NCI-H146 (cell line): Measurements from ENCODE around the gene SAMD7.
A peak's percentile ranks its signal among the peaks of the same experiment; 100 is the strongest.

Experiments
- DNase-seq: peaks from one replicate; lab custom pipeline; 2025; lab: John Stamatoyannopoulos, UW

The SAMD7 gene

DNA sequence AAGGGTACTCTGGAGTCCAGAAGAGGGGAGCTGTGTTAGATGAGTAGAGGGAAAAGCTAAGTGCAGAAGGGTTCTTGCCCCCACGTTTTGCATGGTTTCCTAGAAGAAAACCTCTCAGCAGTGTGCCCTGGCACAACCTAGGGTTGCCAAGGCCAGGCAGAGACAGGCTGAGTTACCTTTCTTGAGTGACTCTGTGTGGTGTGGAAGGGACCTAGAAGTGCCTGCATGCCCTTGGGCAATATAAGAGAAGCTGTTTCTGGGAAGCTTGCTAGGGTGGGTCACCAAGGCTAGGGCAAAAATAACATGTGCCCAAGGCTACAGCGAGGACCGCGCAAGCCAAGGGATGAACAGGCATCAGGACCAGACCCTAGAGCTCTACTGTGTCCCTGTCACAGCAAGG lies 3.4 kb upstream of the SAMD7 start:
- DNase-seq: no peak

DNA sequence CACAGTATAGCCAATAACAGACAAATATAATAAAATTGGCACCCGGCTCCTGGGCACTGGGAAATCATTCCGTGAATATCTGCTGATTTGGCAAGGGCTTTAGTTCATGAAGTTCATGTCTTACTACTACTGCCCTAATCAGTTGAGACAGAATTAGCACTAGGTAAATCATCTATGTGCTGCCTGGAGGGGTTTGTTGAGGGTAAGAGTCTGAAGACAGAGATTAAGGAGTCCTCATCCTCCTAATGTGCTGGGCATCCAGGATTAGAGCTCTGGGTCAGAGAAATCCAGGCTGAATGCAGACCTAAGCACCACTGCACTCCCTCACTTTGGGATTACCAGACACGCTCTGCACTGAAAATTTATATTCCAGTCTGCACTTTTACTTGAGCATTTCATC lies 2.0 kb downstream of the SAMD7 start:
- no peak for DNase-seq

GRCh38 chr3:169914321-169914720 lies 2.9 kb downstream of the SAMD7 start:
- DNase-seq: no peak

- DNase-seq: peak; percentile 52
Measured at GRCh38 chr3:169923189-169923588, 11.8 kb downstream of the SAMD7 start.

DNA sequence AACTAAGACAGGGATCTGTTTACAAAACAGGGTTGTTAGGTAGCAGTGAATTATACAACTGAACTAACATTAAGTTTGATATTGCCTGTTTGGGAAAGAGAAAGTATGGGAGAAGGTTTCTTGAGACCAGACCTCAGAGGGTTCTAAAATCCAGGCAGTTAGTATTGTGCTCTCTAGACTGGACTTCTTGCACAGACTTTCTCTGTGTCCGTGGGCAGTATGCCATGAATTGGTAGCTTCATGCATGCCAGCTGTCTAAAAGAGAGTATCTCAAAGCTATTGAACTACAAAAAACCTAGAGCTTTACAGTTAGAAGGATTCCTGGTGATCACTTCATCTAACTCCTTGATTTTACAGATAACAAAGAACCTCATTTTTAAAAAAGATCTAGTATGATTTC lies 12.5 kb downstream of the SAMD7 start:
- DNase-seq: no peak

DNA sequence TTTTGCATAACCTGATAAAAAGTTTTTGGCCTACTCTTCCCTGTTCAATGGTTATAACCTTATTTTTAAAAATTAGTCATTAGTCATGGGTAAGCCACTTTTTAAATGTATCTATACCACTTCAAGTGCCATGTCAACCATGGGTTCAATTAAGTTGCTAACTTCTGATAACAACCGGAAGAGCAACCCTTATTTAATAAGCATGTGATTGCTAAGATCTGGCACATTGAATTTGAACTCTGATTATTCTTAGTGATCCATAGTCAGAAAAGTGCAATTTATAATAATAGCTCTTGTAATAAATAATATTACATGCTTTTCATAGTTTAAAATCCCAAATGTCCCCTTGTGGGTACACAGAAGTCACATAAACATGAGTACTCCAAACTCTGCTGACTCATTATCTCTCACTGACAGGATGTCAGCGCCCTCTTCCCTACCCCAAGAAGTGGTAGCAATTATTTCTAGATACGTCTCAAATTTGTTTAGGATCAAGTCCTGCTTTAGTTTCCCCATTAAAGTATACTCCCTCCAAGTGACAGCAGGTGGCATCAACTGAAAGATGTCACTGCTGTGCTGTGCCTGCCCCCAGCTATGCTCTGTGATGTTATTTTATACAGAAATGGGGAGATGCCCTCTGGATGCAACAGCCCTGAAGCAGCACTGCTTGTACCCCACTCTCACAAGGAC lies 18.6 kb downstream of the SAMD7 start:
- DNase-seq: peak; percentile 16

DNA sequence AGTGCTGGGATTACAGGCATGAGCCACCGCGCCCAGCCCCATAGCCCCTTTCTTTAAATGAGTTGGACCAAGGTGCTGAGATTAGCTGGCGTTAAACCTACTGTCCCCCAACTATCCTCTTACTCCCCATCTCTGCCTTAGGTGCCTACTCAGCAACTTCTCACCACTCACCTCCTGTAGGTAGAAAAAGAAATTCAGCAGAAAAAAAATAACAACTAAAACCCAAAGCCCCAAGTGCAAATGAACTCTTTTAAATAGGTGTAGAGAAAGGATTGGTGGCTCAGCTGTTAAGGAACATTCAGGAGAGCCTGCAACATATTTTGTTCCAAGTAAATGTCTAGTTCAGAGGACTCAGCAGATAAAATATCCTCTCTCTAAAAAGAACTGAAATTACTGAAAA lies 19.5 kb downstream of the SAMD7 start:
- no peak for DNase-seq

- peak; percentile 10 for DNase-seq
Measured at GRCh38 chr3:169931747-169932520, 20.6 kb downstream of the SAMD7 start.

DNA sequence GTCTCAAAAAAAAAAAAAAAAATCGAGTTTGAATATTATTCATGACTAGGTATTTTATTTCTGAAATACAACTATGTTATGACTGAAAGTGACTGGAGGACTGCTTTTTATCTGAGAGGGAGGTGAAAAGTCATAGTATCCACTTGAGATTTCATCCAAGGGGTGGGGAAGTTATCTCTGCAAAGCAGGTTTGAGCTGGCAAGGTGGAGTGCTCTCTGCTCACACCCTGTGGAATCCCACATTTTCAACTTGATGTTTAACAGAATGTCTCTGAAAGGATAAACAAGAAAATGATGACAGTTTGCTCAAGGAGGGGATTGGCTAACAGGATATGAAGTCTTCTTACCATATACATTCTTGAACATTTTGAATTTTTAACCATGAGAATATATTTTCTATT lies 27.9 kb downstream of the SAMD7 start:
- no peak for DNase-seq

- no peak for DNase-seq
Measured at GRCh38 chr3:169939751-169940150, 28.4 kb downstream of the SAMD7 start.

GRCh38 chr3:169940470-169941181 lies 29.3 kb downstream of the SAMD7 start:
- peak; percentile 44 for DNase-seq

- no peak for DNase-seq
Measured at GRCh38 chr3:169945313-169945712, 33.9 kb downstream of the SAMD7 start.

DNA sequence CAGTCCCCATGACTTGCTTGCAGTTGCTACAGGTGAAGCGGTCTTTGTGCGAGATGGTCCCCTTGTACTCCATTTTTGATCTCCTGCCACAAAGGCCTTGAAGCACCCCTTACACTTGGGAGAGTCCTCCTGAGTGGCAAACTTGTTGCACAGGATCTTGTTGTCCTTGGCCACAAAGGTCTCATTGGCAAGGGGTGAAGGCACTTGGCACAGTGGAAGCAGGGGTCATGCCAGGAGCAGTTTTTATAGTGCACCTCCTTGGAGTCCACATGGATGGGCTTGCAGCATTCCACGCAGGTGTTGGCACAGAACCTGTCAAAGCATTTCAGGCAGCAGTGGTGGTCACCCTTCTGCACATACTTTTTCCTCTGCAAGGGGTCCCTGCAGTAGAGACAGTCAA lies 35.0 kb downstream of the SAMD7 start:
- no peak for DNase-seq

DNA sequence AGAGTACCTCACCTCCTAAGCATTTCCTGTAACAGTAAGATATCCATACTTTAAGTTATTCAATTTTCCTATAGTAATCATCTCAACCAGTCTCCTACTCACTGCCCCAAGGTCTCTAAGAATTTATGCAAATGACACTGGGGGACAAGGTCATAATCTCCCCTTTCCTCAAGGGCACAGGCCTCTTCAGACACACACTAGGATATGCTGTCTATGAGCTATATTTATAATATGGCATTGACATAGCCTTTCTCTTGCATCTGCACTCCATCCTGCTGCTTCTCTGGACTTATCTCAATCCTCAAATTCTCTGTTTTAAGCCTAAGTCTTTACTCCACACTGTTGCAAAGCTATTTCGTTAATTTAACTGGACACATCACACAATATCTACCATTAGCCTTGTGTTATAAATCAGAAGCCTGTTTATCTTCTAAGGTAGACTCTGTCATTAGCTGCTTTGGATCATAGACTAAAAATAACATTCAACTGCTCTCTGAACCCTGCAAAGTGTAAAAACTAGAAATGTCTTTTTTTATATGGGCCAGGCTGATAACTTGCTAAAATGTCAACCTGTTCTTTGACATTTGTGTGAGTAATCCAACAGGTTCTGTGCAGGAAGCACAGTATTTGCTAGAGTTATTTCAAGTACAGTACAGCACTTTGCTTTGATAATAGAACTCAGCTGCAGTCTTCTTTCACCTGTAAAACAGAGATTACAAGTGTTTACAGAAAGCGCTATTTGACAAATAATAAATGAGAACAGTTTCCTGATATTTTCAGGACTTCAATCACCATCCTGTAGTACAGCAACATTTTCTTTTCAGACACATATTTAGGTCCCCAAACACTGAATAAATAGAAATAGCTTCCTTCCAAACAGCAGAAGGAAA lies 37.4 kb downstream of the SAMD7 start:
- peak; percentile 59 for DNase-seq

DNA sequence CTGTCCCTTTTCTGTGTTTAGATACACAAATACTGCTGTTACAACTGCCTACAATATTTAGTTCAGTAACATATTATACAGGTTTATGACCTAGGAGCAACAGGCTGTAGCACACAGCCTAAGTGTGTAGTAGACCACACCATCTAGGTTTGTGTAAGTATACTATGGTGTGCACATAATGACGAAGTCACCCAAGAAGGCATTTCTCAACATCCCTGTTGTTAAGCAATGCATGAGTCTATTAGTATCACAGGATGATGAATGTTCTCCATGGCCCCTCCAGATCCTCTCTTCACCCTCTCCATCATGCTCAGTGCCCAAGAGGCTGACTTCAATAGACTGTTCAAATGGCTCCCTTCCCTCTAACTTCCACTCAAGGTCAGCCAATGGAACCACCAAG lies 40.7 kb downstream of the SAMD7 start:
- DNase-seq: no peak

DNA sequence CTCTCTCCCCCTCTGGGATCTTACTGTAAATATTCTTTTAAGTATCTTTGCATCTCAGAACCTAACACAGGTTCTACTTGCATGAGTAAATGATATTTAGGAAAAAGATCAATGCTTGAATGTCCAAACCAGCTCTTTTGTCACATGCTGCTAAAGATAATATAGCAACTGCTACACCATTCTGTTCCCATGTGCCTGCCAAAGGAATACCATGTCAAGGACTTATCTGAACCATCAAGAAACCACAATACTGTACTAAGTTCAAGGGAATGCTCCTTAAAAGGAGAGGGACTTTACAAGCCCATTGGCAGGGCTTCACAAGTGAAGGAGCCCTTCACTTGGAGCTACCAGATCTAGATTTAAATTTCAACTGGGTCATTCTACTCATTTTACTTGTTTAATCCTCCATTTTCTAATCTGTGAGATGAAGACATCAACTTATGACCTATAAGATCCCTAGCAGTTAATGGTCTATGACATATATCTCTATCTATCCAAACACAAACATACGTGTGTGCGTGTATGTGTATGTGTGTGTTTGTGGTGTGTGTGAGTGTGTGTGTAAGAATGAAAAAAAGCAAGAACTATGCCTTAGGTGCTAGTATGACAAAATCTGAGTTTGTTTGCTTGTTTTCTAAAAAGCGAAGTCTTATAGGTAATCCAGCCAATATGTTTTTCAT lies 42.2 kb downstream of the SAMD7 start:
- no peak for DNase-seq

- no peak for DNase-seq
Measured at GRCh38 chr3:169954142-169954756, 42.9 kb downstream of the SAMD7 start.

DNA sequence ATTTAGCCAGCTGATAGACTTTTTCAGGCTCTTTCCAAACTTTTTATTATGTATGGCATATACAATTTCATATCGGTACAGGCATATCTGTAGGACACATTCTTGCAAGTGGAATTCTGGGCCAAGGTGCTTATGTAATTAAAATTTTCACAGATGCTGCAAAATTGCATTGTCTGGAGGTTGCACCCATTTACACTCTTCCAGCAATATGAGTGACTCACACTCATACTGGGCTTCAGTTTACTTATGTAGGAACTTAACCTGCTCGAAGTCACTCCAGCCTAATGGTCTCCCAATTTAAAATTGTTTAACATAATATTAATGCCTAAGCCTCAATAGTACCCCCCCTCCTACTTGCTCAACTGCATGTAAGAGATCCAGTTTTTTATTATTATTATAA lies 44.0 kb downstream of the SAMD7 start:
- no peak for DNase-seq

- DNase-seq: no peak
Measured at GRCh38 chr3:169964176-169964575, 52.8 kb downstream of the SAMD7 start.

- DNase-seq: peak; percentile 85
Measured at GRCh38 chr3:169965562-169966427, 54.4 kb downstream of the SAMD7 start.
